ENCODE results near the gene SLC7A7.
"Not testable (repeated sequence)": the region's sequence is repeated elsewhere in the genome, so short reads cannot be mapped to it uniquely, and the experiment has no call there.

The SLC7A7 gene

GRCh38 chr14:22793976-22794375 is 21.3 kb downstream of the SLC7A7 start:
- DNase-seq (ENCODE audit: low spot score) (peak; percentile 43), FAIRE-seq (peak; percentile 82)

- FAIRE-seq; DNase-seq (ENCODE audit: low spot score): not testable (repeated sequence)
Observed at GRCh38 chr14:22793550-22793949, 21.7 kb downstream of the SLC7A7 start.

GRCh38 chr14:22792158-22792557 is 23.1 kb downstream of the SLC7A7 start:
- FAIRE-seq: no peak
- DNase-seq (ENCODE audit: low spot score): no peak

- peak; percentile 51 for FAIRE-seq
- DNase-seq (ENCODE audit: low spot score): peak; percentile 79
Observed at GRCh38 chr14:22791301-22791700, 23.9 kb downstream of the SLC7A7 start.

GRCh38 chr14:22786685-22787084 is 28.6 kb downstream of the SLC7A7 start:
- no peak for FAIRE-seq
- DNase-seq (ENCODE audit: low spot score): no peak

- FAIRE-seq (peak; percentile 89), DNase-seq (ENCODE audit: low spot score) (peak; percentile 71)
Observed at GRCh38 chr14:22781301-22781991, 33.8 kb downstream of the SLC7A7 start.

- DNase-seq (ENCODE audit: low spot score): peak; percentile 6
- FAIRE-seq: no peak
Observed at GRCh38 chr14:22780941-22781300, 34.3 kb downstream of the SLC7A7 start.

- FAIRE-seq: peak; percentile 83
- peak; percentile 70 for DNase-seq (ENCODE audit: low spot score)
Observed at GRCh38 chr14:22780105-22780679, 35.0 kb downstream of the SLC7A7 start.

- DNase-seq (ENCODE audit: low spot score) (no peak), FAIRE-seq (no peak)
Observed at GRCh38 chr14:22778084-22778483, 37.2 kb downstream of the SLC7A7 start.

GRCh38 chr14:22776849-22777248 is 38.4 kb downstream of the SLC7A7 start:
- not testable (repeated sequence) for DNase-seq (ENCODE audit: low spot score); FAIRE-seq

GRCh38 chr14:22776215-22776614 is 39.0 kb downstream of the SLC7A7 start:
- FAIRE-seq (no peak), DNase-seq (ENCODE audit: low spot score) (no peak)

GRCh38 chr14:22774011-22774706 is 41.1 kb downstream of the SLC7A7 start:
- FAIRE-seq: no peak
- no peak for DNase-seq (ENCODE audit: low spot score)

GRCh38 chr14:22773162-22774010 is 41.8 kb downstream of the SLC7A7 start:
- FAIRE-seq (no peak), DNase-seq (ENCODE audit: low spot score) (no peak)

GRCh38 chr14:22772725-22773124 is 42.5 kb downstream of the SLC7A7 start:
- no peak for FAIRE-seq
- no peak for DNase-seq (ENCODE audit: low spot score)

- DNase-seq (ENCODE audit: low spot score) (no peak), FAIRE-seq (no peak)
Observed at GRCh38 chr14:22770481-22771187, 44.6 kb downstream of the SLC7A7 start.

GRCh38 chr14:22769369-22769768 is 45.9 kb downstream of the SLC7A7 start:
- DNase-seq (ENCODE audit: low spot score): no peak
- FAIRE-seq: no peak

- FAIRE-seq (no peak), DNase-seq (ENCODE audit: low spot score) (no peak)
Observed at GRCh38 chr14:22768947-22769346, 46.3 kb downstream of the SLC7A7 start.

GRCh38 chr14:22767323-22767589 is 48.0 kb downstream of the SLC7A7 start:
- FAIRE-seq (no peak), DNase-seq (ENCODE audit: low spot score) (peak; percentile 16)

- FAIRE-seq (peak; percentile 61), DNase-seq (ENCODE audit: low spot score) (peak; percentile 87)
Observed at GRCh38 chr14:22766457-22767322, 48.5 kb downstream of the SLC7A7 start, which contains the start of gene OXA1L. OXA1L (plus strand) TSS chr14:22766688; CDS start chr14:22766702, 14 bp downstream.

GRCh38 chr14:22764382-22764781 is 50.9 kb downstream of the SLC7A7 start:
- FAIRE-seq (no peak), DNase-seq (ENCODE audit: low spot score) (no peak)
